Diencephalon (tissue), 1 donor: ENCODE data around the gene MRPL19. TPM values are rescaled to one million over a fixed set of nuclear protein-coding genes. Genes with fewer than 3 reads are reported as not detected.

ENCODE experiments used
- small RNA-seq: library from RNA; depleted of rRNA; stranded (forward); fragments of <200 nt; gene quantifications from one replicate; pipeline ENCODE3, GENCODE V24; 2014
- total RNA-seq: library from RNA; depleted of rRNA; stranded (reverse); fragments of >200 nt; gene quantifications from one replicate; pipeline ENCODE4 v1.2.3, GENCODE V29; 2014

MRPL19 gene
- 39.4 TPM for total RNA-seq

DNA sequence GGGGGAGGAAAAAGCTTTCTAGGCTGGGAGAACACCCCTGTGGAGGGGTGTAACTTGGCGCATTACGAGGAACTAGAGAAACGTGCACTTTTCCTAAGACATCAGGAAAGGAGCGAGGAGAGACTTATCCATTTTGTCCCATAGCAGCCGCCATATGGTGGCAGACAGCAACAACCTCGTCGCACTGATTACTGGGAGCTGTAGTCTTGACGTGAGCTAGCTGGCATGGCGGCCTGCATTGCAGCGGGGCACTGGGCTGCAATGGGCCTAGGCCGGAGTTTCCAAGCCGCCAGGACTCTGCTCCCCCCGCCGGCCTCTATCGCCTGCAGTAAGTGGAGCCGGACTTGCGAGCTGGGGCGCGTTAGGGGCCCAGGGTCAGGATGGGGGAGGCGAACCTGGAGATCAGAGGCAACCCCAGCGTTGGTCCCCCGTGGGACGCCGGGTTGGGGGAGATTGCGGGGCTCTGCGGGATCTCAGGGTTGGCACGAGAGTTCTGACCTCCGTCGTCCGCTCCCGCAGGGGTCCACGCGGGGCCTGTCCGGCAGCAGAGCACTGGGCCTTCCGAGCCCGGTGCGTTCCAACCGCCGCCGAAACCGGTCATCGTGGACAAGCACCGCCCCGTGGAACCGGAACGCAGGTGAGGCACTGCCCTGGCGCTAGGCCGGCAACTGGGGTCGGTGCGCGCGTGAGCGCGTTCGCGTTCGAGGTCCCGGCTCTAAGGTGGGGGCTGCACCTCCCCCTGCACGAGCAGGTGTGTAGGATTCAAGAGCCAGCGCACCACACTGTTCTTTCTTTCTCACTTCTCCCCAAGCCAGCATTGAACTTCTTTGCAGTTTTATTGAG, at the start of gene MRPL19:
Gene MRPL19 (plus strand): TSS at position 201 of the 843 bp plus-strand sequence. CDS start 25 bp downstream, at position 226.

DNA sequence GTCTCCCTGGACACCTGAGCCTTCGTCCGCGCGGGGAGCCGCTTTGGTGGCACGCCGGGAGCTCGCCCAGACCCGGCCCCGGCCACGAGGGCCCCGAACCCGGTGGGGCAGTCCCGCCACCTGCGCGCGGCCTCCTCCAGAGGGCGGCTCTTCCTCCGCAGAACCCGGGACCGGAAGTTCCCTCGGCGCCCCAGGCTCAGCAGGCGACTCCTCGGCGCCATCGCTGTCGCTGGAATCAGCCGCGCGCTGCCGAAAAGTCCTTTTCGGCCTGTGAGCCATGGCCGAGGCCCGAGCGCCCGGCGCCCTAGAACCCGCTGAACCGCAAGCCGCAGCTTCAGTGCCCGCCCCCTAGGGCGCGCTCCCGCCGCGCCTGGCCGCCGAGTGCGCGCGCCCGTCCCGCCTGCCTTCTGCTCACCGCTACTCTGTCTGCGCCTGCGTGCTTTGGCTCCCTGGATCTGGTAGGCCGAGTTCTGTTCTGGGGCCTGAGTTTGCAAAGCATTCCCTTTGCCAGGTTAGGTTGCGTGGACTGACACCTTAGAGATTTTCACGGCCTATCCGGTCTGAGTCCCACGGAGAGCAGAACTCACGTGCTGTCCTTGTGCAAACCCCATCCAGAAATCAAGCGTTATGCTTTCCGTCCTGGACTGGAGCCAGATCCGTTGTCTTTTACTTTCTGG, 64.1 kb downstream of the MRPL19 start, which contains the start of gene GCFC2:
Gene GCFC2 (minus strand): TSS at position 339 of the 677 bp plus-strand sequence. CDS start 60 bp downstream, at position 279.

Small RNA genes lying within 50 kb of the gene (small RNA-seq; reads per million reads assigned to genes)
- gene RF00012 = not detected

Other genes starting within 250 kb of the MRPL19 start
- not detected for gene EVA1A, start 85.8 kb upstream of the MRPL19 start, total RNA-seq
- 19.4 TPM for gene GCFC2, start 64.1 kb downstream of the MRPL19 start, total RNA-seq